SIG-M5 (cell line): ENCODE data around the gene TNN.

ENCODE experiments used
- DNase-seq: peaks from one replicate; lab custom pipeline; 2025; lab: John Stamatoyannopoulos, UW

TNN gene

GRCh38 chr1:175178056-175178455, 110.4 kb downstream of the TNN start:
- no peak for DNase-seq

DNA sequence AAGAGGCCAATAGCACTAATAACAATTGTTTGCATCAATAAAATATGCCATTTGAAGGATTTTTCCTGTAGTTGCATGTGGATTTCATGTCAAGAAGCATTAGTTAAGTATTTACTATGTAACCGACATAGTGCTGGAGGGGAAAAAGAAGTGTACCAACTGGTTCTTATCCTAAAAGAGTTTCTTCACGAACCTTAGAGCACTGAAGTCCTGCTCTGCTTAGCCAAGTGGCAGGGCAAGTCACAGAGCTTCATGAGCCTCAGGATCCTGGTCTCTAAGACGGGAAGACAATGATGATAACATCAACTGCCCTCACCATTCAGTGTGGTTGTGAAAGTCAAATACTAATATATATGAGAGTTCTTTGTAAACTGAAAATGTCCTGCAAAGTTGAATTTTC, 110.8 kb downstream of the TNN start:
- no peak for DNase-seq

DNA sequence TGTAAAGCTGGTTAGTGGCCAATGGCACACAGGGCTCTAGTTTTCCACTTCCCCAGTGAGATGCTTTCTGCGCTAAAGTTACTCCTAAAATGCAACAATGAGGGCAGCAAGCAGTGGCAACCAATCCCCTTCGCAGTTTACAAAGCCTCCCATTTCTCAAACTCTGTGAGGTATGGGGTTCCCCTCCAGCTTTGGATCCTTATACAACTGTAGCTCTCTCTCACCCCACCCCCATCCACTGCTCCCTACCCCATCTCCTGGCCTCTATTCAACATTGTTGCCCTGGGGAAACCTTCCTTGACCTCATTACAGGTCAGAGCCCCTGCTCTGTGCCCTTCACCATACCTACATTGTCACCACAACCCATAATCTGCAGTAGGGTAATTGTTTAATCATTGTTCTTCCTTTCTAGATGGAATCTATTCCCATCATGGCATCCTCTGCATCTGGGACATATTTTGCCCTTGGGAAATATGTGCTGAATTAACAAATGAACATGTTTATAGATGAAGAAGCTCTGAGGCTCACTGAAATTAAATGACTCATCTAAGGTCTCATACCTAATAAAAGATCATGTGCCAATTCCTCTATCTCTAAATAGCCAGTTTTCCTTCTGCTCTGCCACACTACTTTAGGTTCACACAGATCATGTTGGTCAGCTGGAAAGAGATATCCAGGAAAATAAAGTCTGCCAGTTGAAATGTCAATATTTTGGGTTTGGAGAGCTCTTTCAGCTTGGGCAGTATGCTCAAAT, 112.4 kb downstream of the TNN start:
- no peak for DNase-seq

GRCh38 chr1:175182201-175182746, 114.6 kb downstream of the TNN start:
- no peak for DNase-seq

- no peak for DNase-seq
Observed at GRCh38 chr1:175183586-175183985, 116.0 kb downstream of the TNN start.

DNA sequence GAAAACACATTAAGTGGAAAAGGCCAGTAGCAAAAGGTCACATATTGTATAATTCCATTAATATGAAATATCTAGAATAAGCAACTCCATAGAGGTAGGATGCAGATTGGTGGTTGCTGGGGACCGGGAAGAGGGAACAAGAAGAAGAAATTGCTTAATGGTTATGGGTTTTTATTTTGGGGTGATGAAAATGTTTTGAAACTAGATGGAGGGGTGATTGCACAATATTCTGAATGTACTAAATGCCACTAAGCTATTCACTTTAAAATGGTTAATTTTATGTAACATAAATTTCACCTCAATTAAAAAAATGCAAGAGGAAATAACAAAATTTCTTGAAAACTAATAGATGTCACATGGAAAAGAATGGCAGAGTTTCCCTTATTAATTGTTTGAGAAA, 118.3 kb downstream of the TNN start:
- DNase-seq: no peak

- DNase-seq: no peak
Observed at GRCh38 chr1:175186433-175187160, 119.0 kb downstream of the TNN start.

GRCh38 chr1:175188936-175189335, 121.3 kb downstream of the TNN start:
- peak; percentile 89 for DNase-seq

GRCh38 chr1:175191659-175192058, 124.0 kb downstream of the TNN start:
- no peak for DNase-seq

DNA sequence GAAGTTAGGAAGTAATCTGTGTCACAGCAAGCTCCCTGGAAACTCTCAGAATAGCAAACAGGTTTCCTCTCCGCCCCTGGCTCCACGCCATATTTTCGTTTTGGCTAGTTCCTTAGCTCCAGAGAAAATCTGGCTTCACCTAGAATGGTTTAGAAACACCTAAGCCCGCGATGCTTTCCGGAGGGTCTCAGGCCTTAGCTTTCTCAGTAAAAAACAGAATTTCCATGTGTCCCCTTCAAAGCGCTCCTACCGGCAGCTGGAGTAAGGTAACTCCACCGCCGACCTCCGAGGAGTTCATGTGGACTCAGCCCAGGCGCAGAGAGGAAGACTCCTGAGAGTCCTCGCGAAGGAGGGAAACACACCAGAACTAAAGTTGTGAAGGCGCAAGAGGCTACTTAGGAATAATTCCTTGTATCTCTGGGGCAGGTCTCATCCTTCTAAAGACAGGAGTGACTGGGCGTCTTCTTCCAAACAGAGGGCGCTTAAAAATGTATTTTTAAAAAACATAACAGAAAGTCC, 124.5 kb downstream of the TNN start:
- no peak for DNase-seq

DNA sequence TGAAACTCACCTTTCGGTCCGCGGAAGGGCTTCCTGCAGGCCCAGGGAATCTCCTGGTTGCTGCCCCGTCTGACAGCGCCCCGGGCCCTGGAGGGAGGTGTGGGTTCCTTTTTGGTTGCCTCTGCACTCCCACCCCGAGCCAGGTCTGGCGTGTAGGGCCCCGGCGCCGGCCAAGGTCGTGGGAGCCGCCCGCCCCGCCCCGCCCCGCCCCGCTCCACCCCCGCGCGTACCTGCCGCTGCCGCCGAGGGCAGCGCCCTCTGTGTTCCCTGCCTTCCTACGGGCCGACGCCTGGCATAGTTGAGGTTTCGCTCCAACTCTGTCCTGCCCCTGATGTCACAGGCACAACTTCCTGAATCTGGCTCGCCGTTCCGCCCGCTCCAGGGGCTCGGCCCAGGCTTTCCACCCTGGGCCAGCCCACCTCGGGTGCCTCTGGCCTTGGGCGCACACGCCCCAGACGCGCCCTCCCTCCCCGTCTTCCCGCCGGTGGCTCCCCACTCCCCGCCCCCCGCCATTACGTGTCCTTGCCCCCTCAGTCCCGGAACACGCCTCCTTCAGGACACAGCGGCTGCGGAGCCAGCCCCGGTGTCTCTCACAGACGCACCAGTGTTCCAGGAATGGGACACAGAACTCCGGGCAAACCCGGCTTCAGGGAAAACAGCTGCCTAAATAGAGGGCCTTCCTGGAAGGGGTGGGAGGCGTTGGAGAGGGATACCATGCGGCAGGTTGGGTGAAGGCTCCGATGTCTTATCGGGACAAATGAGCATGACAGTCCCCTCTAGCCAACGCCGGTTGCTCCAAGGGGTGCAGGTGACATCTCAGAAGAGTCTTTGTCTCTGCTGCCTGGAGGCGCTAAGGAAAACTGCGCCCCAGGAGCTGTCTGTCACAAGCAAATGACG, 125.2 kb downstream of the TNN start, which contains the start of gene KIAA0040:
Gene KIAA0040, minus strand, starts transcription at position 147 of the 897 bp plus-strand sequence. CDS start 31,763 bp downstream, outside the sequence.
- DNase-seq: peak; percentile 6

DNA sequence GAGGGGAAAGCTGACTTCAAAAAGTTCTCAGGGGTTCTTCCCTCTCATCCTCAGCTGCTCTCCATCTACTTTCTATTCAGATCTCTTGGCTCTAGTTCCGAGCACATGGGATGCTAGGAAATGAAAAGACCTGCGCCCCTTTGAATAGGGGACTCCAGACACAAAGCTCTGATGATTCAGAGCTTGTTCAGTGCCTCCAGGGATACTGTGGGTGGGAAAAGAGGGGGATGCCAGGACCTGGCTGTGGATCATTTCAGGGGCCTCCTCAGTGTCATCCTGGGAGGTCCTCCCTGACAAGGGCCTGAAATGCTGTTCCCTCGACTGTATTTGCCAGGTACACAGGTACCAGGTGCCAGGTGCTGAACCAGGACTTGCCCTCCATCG, 125.9 kb downstream of the TNN start:
- no peak for DNase-seq

GRCh38 chr1:175195281-175195680, 127.6 kb downstream of the TNN start:
- no peak for DNase-seq

GRCh38 chr1:175195798-175196197, 128.2 kb downstream of the TNN start:
- no peak for DNase-seq

DNA sequence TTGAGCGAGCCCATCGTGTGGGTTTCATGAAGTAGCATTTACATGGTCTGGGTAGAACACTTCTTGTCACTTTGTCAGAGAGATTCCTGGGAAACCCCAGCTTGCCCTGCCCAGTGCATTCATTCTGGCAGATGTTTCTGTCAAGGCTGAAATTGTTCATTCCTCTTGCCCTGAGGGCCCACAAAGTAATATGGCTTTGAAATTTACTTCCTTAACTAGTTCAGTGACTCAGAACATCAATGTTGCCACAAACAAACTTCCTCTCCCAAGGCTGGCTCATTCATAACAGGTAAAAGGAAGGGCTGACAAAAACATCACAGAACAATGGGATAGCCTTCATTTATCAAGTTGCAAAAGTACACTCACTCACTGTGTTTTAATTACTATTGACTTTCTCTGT, 129.9 kb downstream of the TNN start:
- no peak for DNase-seq
